ENCODE data around the gene CTNNA3.

Gene CTNNA3

GRCh38 chr10:66784770-66785169 lies 911.2 kb downstream of the CTNNA3 start:
- Histone ChIP-seq H3K9ac (ENCODE audit: low read depth, low read length) (no peak overlapping the region), H3K36me3 (ENCODE audit: insufficient read depth, low read length) (no peaks in the 10 kb centered on the region), H3K4me1 (ENCODE audit: insufficient read depth, low read length) (peaks cover 3% of the 10 kb centered on the region; the same call in 1 of the 2 replicates), H3K9me3 (ENCODE audit: control insufficient read depth, insufficient read depth, low read length) (no peaks in the 10 kb centered on the region)

- Histone ChIP-seq H3K9me3 (ENCODE audit: control insufficient read depth, insufficient read depth, low read length) (no peaks in the 10 kb centered on the region), H3K9ac (ENCODE audit: low read depth, low read length) (no peak overlapping the region), H3K36me3 (ENCODE audit: insufficient read depth, low read length) (no peaks in the 10 kb centered on the region), H3K4me1 (ENCODE audit: insufficient read depth, low read length) (peaks cover 3% of the 10 kb centered on the region; the same call in 1 of the 2 replicates)
Measured at GRCh38 chr10:66783316-66783715, 912.7 kb downstream of the CTNNA3 start.

- H3K9me3 ChIP-seq (ENCODE audit: control insufficient read depth, insufficient read depth, low read length): no peaks in the 10 kb centered on the region
- H3K9ac ChIP-seq (ENCODE audit: low read depth, low read length): no peak overlapping the region
- no peaks in the 10 kb centered on the region for H3K36me3 ChIP-seq (ENCODE audit: insufficient read depth, low read length)
- peaks cover 3% of the 10 kb centered on the region; the same call in 1 of the 2 replicates for H3K4me1 ChIP-seq (ENCODE audit: insufficient read depth, low read length)
Measured at GRCh38 chr10:66782776-66783175, 913.2 kb downstream of the CTNNA3 start.

DNA sequence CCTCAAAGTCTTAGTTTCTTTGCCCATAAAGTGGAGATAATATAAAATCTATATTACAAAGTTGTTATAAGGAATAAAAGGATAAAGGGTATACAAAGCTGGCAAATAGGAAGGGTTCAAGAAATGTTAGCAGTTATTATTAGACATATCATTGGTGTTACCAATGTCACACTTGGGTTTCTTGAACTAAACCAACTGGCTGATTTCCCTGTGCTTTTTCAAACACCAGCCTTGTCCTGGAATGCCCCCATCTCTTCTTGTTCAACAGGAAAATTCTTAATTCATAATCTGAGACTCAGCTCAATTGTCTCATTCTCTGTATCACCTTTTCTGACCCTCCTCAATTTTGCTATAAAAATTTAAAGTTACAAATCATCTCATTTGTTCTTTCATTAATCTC lies 913.9 kb downstream of the CTNNA3 start:
- Histone ChIP-seq H3K4me1 (ENCODE audit: insufficient read depth, low read length) (peaks cover 3% of the 10 kb centered on the region; the same call in 1 of the 2 replicates), H3K36me3 (ENCODE audit: insufficient read depth, low read length) (no peaks in the 10 kb centered on the region), H3K9ac (ENCODE audit: low read depth, low read length) (no peak overlapping the region), H3K9me3 (ENCODE audit: control insufficient read depth, insufficient read depth, low read length) (no peaks in the 10 kb centered on the region)

GRCh38 chr10:66780796-66781195 lies 915.2 kb downstream of the CTNNA3 start:
- Histone ChIP-seq H3K4me1 (ENCODE audit: insufficient read depth, low read length) (peaks cover 3% of the 10 kb centered on the region; the same call in 1 of the 2 replicates), H3K36me3 (ENCODE audit: insufficient read depth, low read length) (no peaks in the 10 kb centered on the region), H3K9me3 (ENCODE audit: control insufficient read depth, insufficient read depth, low read length) (no peaks in the 10 kb centered on the region), H3K9ac (ENCODE audit: low read depth, low read length) (no peak overlapping the region)

GRCh38 chr10:66778351-66778750 lies 917.6 kb downstream of the CTNNA3 start:
- Histone ChIP-seq H3K36me3 (ENCODE audit: insufficient read depth, low read length) (no peaks in the 10 kb centered on the region), H3K9ac (ENCODE audit: low read depth, low read length) (no peak overlapping the region), H3K4me1 (ENCODE audit: insufficient read depth, low read length) (peaks cover 3% of the 10 kb centered on the region; the same call in 1 of the 2 replicates), H3K9me3 (ENCODE audit: control insufficient read depth, insufficient read depth, low read length) (no peaks in the 10 kb centered on the region)

DNA sequence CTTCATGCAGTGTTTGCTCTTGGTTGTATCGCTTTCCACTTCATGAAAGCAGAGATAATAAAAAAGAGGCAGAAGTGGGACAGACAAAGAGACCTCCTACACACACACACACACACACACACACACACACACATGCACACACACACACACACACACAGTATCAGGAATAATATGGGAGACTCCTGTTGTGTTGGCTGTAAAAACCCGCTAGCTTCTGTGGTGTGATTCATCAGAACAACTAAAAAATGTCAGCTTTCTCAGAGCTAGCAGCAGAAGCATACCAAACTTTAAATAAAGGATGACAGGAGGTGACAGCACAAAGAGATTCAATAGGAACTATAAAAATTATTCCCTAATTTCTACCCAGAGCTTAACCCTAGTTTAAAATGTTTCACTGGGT lies 918.3 kb downstream of the CTNNA3 start:
- Histone ChIP-seq H3K9me3 (ENCODE audit: control insufficient read depth, insufficient read depth, low read length) (no peaks in the 10 kb centered on the region), H3K36me3 (ENCODE audit: insufficient read depth, low read length) (no peaks in the 10 kb centered on the region), H3K9ac (ENCODE audit: low read depth, low read length) (no peak overlapping the region), H3K4me1 (ENCODE audit: insufficient read depth, low read length) (no peaks in the 10 kb centered on the region)

- no peaks in the 10 kb centered on the region for H3K4me1 ChIP-seq (ENCODE audit: insufficient read depth, low read length)
- no peaks in the 10 kb centered on the region for H3K36me3 ChIP-seq (ENCODE audit: insufficient read depth, low read length)
- no peak overlapping the region for H3K9ac ChIP-seq (ENCODE audit: low read depth, low read length)
- no peaks in the 10 kb centered on the region for H3K9me3 ChIP-seq (ENCODE audit: control insufficient read depth, insufficient read depth, low read length)
Measured at GRCh38 chr10:66773472-66773817, 922.5 kb downstream of the CTNNA3 start.

DNA sequence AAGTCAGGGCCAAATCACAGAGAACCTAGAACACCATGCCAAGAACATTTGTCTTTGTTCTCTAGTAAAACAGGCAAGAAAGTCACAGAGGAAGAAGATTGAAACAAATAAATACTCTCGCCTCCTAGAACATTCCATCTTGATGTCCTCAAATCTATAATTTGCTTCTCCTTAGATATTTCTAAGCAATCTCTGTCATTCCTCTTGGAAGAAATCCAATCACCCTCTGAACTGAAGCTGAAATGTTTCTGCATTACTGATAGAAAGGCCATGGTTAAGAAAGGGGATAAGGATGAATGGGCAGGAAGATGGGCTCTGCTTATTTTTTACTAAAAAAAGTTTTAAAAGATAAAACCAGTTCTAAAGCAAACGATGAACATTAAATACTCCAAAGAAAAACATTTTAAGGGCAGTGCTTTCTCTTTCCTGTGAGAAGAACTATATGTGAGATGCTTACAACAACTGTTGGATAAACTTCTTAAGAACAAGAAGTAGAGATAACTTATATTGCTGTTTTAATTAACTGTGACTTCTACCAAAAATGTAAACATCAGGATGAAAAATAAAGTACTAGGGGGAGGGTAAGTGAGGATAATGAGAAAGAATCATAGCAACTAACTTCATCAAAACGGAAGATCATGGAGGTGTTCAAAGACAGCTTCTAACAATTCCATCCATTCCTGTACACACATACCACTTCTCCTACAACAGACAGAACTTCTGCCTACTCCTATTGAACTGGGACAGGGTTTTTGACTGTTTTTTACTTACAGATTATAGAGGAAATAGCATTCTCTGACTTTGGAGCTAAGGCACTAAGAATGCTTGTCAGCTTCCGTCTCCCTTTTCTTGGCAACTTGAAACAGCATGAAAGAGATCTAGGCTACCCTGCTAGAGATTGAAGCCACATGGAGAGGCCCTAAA lies 923.2 kb downstream of the CTNNA3 start:
- Histone ChIP-seq H3K36me3 (ENCODE audit: insufficient read depth, low read length) (no peaks in the 10 kb centered on the region), H3K9ac (ENCODE audit: low read depth, low read length) (no peak overlapping the region), H3K9me3 (ENCODE audit: control insufficient read depth, insufficient read depth, low read length) (no peaks in the 10 kb centered on the region), H3K4me1 (ENCODE audit: insufficient read depth, low read length) (no peaks in the 10 kb centered on the region)

GRCh38 chr10:66767707-66768106 lies 928.3 kb downstream of the CTNNA3 start:
- H3K4me1 ChIP-seq (ENCODE audit: insufficient read depth, low read length): no peaks in the 10 kb centered on the region
- H3K36me3 ChIP-seq (ENCODE audit: insufficient read depth, low read length): no peaks in the 10 kb centered on the region
- H3K9me3 ChIP-seq (ENCODE audit: control insufficient read depth, insufficient read depth, low read length): no peaks in the 10 kb centered on the region
- no peak overlapping the region for H3K9ac ChIP-seq (ENCODE audit: low read depth, low read length)

DNA sequence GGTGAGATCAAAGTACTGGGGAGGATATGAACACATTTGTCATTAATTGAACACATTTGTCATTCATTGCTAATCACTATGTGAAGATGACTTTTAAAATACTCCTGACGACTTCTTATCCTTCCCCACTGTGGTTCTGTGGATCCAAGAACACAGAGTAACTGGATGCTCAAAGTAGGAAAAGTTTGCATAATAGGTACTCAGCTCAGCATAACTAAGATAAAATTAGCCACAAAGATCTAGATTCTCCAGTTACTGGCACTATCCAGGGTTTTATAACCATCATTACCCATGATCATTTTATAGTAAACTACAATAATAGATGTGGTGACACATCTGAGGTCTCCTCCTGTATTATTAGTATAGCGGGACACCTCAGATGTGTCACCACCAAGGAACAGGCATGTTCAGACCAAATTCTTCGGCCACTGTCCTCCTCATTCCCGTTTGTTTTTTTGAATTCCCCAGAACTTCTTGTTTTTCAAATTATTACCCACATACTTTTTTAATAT lies 933.7 kb downstream of the CTNNA3 start:
- no peak overlapping the region for H3K9ac ChIP-seq (ENCODE audit: low read depth, low read length)
- H3K36me3 ChIP-seq (ENCODE audit: insufficient read depth, low read length): no peaks in the 10 kb centered on the region
- no peaks in the 10 kb centered on the region for H3K4me1 ChIP-seq (ENCODE audit: insufficient read depth, low read length)
- H3K9me3 ChIP-seq (ENCODE audit: control insufficient read depth, insufficient read depth, low read length): no peaks in the 10 kb centered on the region

GRCh38 chr10:66760941-66761340 lies 935.1 kb downstream of the CTNNA3 start:
- no peaks in the 10 kb centered on the region for H3K4me1 ChIP-seq (ENCODE audit: insufficient read depth, low read length)
- no peaks in the 10 kb centered on the region for H3K9me3 ChIP-seq (ENCODE audit: control insufficient read depth, insufficient read depth, low read length)
- no peaks in the 10 kb centered on the region for H3K36me3 ChIP-seq (ENCODE audit: insufficient read depth, low read length)
- H3K9ac ChIP-seq (ENCODE audit: low read depth, low read length): no peak overlapping the region

DNA sequence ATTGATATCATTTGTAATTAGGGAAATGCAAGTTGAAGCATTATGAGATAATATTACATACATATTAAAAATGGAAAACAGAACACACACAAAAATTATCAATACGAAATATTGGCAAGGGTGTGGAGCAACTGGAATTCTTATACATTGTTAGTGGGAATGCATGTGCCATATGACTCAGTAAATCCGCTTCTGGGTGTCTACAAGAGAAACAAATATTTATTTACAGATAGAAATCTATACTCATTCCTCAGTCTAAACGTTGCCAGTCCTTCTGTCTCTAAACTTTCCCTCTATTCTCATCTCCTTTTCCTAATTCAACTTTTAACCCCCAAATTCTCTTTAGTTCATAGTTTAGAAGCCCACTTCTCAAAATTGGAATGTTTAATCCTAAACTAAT lies 940.5 kb downstream of the CTNNA3 start:
- Histone ChIP-seq H3K4me1 (ENCODE audit: insufficient read depth, low read length) (no peaks in the 10 kb centered on the region; the same call in 1 of the 2 replicates), H3K9ac (ENCODE audit: low read depth, low read length) (no peak overlapping the region), H3K36me3 (ENCODE audit: insufficient read depth, low read length) (no peaks in the 10 kb centered on the region), H3K9me3 (ENCODE audit: control insufficient read depth, insufficient read depth, low read length) (no peaks in the 10 kb centered on the region)

DNA sequence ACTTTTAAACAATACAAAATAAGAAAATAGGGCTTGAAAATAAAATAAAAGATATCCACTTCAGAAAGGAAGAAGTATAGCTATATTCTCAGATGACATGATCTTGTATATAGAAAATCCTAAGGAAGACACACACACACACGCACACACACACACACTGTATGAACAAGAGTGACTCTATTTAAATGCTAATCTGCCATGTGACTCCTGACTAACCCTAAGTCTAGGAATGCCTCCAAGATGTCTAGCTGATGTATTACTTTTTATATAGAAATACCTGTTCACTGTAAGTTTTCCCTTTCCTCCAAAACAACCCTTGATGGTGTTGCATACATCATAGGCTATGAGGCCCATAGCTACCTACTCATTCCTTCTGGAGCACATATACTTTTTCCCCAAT lies 943.3 kb downstream of the CTNNA3 start:
- no peaks in the 10 kb centered on the region for H3K9me3 ChIP-seq (ENCODE audit: control insufficient read depth, insufficient read depth, low read length)
- H3K4me1 ChIP-seq (ENCODE audit: insufficient read depth, low read length): no peaks in the 10 kb centered on the region; the same call in 1 of the 2 replicates
- H3K36me3 ChIP-seq (ENCODE audit: insufficient read depth, low read length): no peaks in the 10 kb centered on the region
- no peak overlapping the region for H3K9ac ChIP-seq (ENCODE audit: low read depth, low read length)

- Histone ChIP-seq H3K9me3 (ENCODE audit: control insufficient read depth, insufficient read depth, low read length) (no peaks in the 10 kb centered on the region), H3K4me1 (ENCODE audit: insufficient read depth, low read length) (no peaks in the 10 kb centered on the region; the same call in 1 of the 2 replicates), H3K9ac (ENCODE audit: low read depth, low read length) (no peak overlapping the region), H3K36me3 (ENCODE audit: insufficient read depth, low read length) (no peaks in the 10 kb centered on the region)
Measured at GRCh38 chr10:66748217-66748616, 947.8 kb downstream of the CTNNA3 start.

Measured in ES-I3 (cell line).